Naive thymus-derived CD4-positive, alpha-beta T cell (primary cell): ENCODE results near the gene EPHB3. TPM values are rescaled to one million over a fixed set of nuclear protein-coding genes. Genes with fewer than 3 reads are reported as not detected.
A peak's percentile ranks its signal among the peaks of the same experiment; 100 is the strongest.

Source experiments
- ATAC-seq: fragments of 150-1000 bp; cut with Tn5 transposase; 2 replicates; pipeline ENCODE4 v1.10.0; 2021; ENCODE audit warnings: mild to moderate bottlenecking, moderate library complexity
- CTCF ChIA-PET: fragments of 350-600 bp; sonication (Branson Sonifier 250); formaldehyde crosslinking; loops from one replicate; lab custom pipeline; 2021; ENCODE audit warnings: antibody characterized with exemption; lab: Charles Lee
- POLR2A ChIA-PET: fragments of 350-600 bp; sonication (Branson Sonifier 250); formaldehyde crosslinking; loops from one replicate; lab custom pipeline; 2021; ENCODE audit warnings: antibody characterized with exemption, inconsistent platforms; lab: Charles Lee
- DNase-seq, 9 donors: peaks; one replicate each; pipeline versions ENCODE4 v3.0.0 to v3.0.0-alpha.2; 2020 to 2022; ENCODE audit warnings: mixed read lengths in 1 of 9
- H3K27ac ChIP-seq: one replicate; pipeline ENCODE4 v1.7.0; 2013; ENCODE audit warnings: mild to moderate bottlenecking, low read depth, low read length, moderate library complexity
- H3K27me3 ChIP-seq, 2 donors: one replicate each; pipeline ENCODE4 v1.7.0; 2013; ENCODE audit warnings: low read length in 2 of 2, mild to moderate bottlenecking in 2 of 2, moderate library complexity in 2 of 2; ENCODE audit not compliant: control insufficient read depth in 2 of 2, insufficient read depth in 2 of 2
- H3K36me3 ChIP-seq, 3 experiments: 1 replicate in 2 of 3; 2 replicates in 1 of 3; pipeline ENCODE4 v1.7.0; 2013; ENCODE audit warnings: low read length in 3 of 3, mild to moderate bottlenecking in 3 of 3, moderate library complexity in 1 of 3; ENCODE audit not compliant: insufficient read depth in 3 of 3, control insufficient read depth in 2 of 3
- H3K4me1 ChIP-seq, 2 donors: one replicate each; pipeline ENCODE4 v1.7.0; 2013; ENCODE audit warnings: low read length in 2 of 2, mild to moderate bottlenecking in 2 of 2, moderate library complexity in 1 of 2; ENCODE audit not compliant: control insufficient read depth in 2 of 2, insufficient read depth in 2 of 2
- H3K4me3 ChIP-seq: 2 replicates; pipeline ENCODE4 v1.7.0; 2013; ENCODE audit warnings: mild to moderate bottlenecking, low read length
- H3K9me3 ChIP-seq, 3 experiments: 1 replicate in 2 of 3; 2 replicates in 1 of 3; pipeline ENCODE4 v1.7.0; 2013; ENCODE audit warnings: low read length in 3 of 3; ENCODE audit not compliant: control insufficient read depth in 2 of 3
- H3K27ac Mint-ChIP-seq, 9 donors: one replicate each; pipeline ENCODE4 v1.8.0; 2020 to 2022; ENCODE audit warnings: mixed read lengths in 9 of 9, mild to moderate bottlenecking in 8 of 9, moderate library complexity in 5 of 9, inconsistent platforms in 2 of 9
- H3K27me3 Mint-ChIP-seq, 5 donors: one replicate each; pipeline ENCODE4 v1.8.0; 2021 to 2022; ENCODE audit warnings: mixed read lengths in 5 of 5, mild to moderate bottlenecking in 1 of 5
- H3K36me3 Mint-ChIP-seq, 5 donors: one replicate each; pipeline ENCODE4 v1.8.0; 2020 to 2022; ENCODE audit warnings: mixed read lengths in 5 of 5, mild to moderate bottlenecking in 3 of 5, inconsistent platforms in 1 of 5
- H3K4me1 Mint-ChIP-seq, 7 donors: one replicate each; pipeline ENCODE4 v1.8.0; 2020 to 2022; ENCODE audit warnings: mixed read lengths in 7 of 7, mild to moderate bottlenecking in 3 of 7, inconsistent platforms in 1 of 7
- H3K4me3 Mint-ChIP-seq, 10 donors: one replicate each; pipeline ENCODE4 v1.8.0; 2020 to 2022; ENCODE audit warnings: mild to moderate bottlenecking in 10 of 10, mixed read lengths in 10 of 10, moderate library complexity in 6 of 10, inconsistent platforms in 2 of 10
- H3K9me3 Mint-ChIP-seq, 11 donors: one replicate each; pipeline ENCODE4 v1.8.0; 2020 to 2022; ENCODE audit warnings: mixed read lengths in 11 of 11, mild to moderate bottlenecking in 4 of 11, inconsistent platforms in 1 of 11, moderate library complexity in 1 of 11
- intact Hi-C, 2 donors: fragments of 100-400 bp; cut with micrococcal nuclease; formaldehyde crosslinking; loops; one replicate each; pipeline ENCODE4 v1.15.1; 2023
- polyA plus RNA-seq, 2 donors: library from polyadenylated mRNA; unstranded; fragments of 300-500 nt; fragmentation: Illumina TruSeq; gene quantifications; one replicate each; pipeline ENCODE4 v1.2.3, GENCODE V29; 2021
- total RNA-seq, 6 experiments: library from RNA in 5 of 6; stranded (reverse) in 5 of 6; gene quantifications; 1 replicate in 5 of 6; 2 replicates in 1 of 6; pipeline ENCODE4 v1.2.3 and lab custom pipeline; 2021 to 2026

EPHB3 gene
- total and polyA plus RNA-seq, 7 experiments from 2014 or later = 0.04 to 0.49 (median 0.32) TPM

DNA sequence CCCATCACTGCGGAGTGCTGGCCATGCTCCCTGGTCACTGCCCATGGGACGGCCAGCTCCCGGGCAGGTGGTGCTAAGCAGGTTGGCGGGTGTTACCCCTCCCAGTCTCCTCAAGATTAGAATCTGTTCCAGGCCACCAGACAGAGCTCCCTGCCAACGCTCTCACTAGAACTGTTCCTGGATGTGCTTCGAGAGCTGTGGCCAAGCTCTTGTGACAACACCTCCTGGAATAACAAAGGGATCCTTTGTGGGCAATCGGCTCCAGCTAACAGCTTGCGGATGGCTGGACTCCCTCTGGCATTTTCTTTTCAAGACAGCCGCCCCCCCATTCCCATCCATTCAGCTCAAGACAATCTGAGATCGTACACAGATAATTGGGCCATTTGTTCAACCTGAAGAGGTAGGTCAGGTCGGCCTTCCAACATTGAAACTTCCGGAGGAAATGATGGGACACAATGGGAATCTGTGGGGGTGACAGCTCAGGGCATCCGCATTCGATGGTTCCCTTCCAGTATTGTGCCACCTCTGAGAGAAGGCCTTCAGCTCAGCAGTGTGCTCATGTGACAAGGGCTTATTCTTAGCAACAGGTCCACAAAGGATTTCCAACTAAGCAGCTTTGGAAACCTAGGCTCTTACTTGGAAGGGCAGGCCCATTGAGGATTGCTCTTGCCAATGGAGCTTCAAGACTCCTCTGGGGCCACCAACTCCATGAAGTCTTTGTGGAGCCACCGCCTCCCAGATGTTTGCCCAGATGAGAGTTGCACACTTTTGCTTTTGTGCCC, 11.6 kb upstream of the EPHB3 start:
- intact Hi-C loops = no loop called here
- H3K27ac Mint-ChIP-seq = peak overlapping the region in 2 of 9 donors; percentile 58 to 65
- H3K27ac ChIP-seq = no peak overlapping the region
- H3K27me3 ChIP-seq = no peaks in the 10 kb centered on the region
- DNase-seq (no peak), ATAC-seq (no peak)
- H3K36me3 Mint-ChIP-seq = no peaks in the 10 kb centered on the region
- ChIA-PET POLR2A (no interaction called here), CTCF (interaction anchor here (0.6 to 5.1 kb wide), 5 partner anchors 7 to 198 kb away, joined by 3 to 32 read pairs (median 4); no protein-coding TSS in a partner anchor)
- H3K36me3 ChIP-seq = no peaks in the 10 kb centered on the region
- H3K4me3 ChIP-seq = no peak overlapping the region
- H3K9me3 ChIP-seq = no peaks in the 10 kb centered on the region
- H3K4me1 Mint-ChIP-seq = peaks cover 0 to 66% (median 38%) of the 10 kb centered on the region in 7 donors
- peaks cover 0 to 26% of the 10 kb centered on the region in 2 donors for H3K4me1 ChIP-seq
- H3K4me3 Mint-ChIP-seq = no peak overlapping the region
- H3K27me3 Mint-ChIP-seq = peaks cover 0 to 15% (median 12%) of the 10 kb centered on the region in 5 donors
- no peaks in the 10 kb centered on the region for H3K9me3 Mint-ChIP-seq

DNA sequence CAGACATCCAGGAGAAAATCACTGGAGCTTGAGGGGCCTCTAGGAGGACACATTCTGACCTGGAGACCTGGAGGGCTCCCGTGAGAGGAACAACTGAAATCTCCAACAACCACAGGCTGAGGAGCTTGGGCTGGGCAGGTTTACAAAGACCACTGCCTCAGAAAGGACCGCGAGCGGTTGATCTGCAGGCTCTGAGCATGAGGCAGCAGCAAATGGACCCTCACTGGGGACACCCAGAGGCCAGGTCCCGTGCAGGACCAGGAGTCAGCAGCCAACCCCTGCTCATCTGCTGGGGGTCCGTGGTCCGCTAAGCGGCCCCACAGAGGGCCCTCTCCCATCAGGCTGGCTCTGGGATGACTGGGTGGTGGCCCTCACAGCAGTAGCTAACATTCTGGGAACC, 10.5 kb upstream of the EPHB3 start:
- H3K27me3 ChIP-seq = no peaks in the 10 kb centered on the region
- Mint-ChIP-seq H3K36me3 (no peaks in the 10 kb centered on the region), H3K27ac (peak overlapping the region in 1 of 9 donors; percentile 58), H3K4me3 (no peak overlapping the region), H3K4me1 (peaks cover 2 to 65% (median 38%) of the 10 kb centered on the region in 7 donors), H3K9me3 (no peaks in the 10 kb centered on the region), H3K27me3 (peaks cover 0 to 18% (median 14%) of the 10 kb centered on the region in 5 donors)
- H3K4me1 ChIP-seq = peaks cover 0 to 37% of the 10 kb centered on the region in 2 donors
- ATAC-seq (no peak), DNase-seq (no peak)
- intact Hi-C loops = no loop called here
- no peaks in the 10 kb centered on the region for H3K36me3 ChIP-seq
- ChIA-PET CTCF (interaction anchor here (1.0 to 5.1 kb wide), 4 partner anchors 9 to 227 kb away, joined by 3 to 32 read pairs (median 4); no protein-coding TSS in a partner anchor), POLR2A (interaction anchor here (1.5 kb wide), 1 partner anchor 10 kb away, joined by 4 read pairs; the partner anchor contains the start of gene EPHB3)
- H3K9me3 ChIP-seq = no peaks in the 10 kb centered on the region
- no peak overlapping the region for H3K4me3 ChIP-seq
- H3K27ac ChIP-seq = no peak overlapping the region

DNA sequence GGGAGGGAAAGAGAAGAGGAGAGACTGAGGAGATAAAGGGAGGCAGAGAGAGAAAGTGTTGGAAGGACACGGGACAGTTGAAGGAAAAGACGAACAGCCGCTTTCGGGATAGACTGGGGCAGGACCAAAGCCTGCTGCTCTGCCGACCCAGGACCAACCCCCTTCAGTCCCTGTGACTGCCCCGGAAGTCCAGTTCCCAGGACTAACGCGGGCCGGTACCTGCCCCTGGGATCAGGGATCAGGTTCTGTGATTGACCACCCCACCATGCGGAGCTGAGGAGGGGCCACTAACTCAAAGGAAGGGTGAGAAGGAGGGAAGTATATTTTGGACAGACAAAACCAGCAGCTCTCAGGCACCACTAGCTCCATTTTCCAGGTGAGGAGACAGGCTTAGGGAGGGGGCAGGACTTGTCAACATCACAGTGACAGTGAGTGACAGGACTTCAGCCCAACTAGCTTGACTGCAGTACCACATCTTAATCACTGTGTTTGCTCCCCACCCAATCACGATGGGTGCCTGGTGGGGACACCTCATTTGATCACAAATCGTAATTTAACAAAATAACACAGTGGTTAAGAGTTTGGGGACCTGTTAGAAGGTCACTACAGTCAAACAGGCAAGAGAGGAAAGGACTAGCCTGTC, 9.8 kb upstream of the EPHB3 start:
- no peak for ATAC-seq
- Mint-ChIP-seq H3K36me3 (no peaks in the 10 kb centered on the region), H3K4me1 (peaks cover 9 to 67% (median 40%) of the 10 kb centered on the region in 7 donors), H3K4me3 (no peak overlapping the region), H3K9me3 (no peaks in the 10 kb centered on the region), H3K27me3 (peaks cover 0 to 24% (median 14%) of the 10 kb centered on the region in 5 donors), H3K27ac (peak overlapping the region in 4 of 9 donors; percentile 46 to 76 (median 62))
- H3K27ac ChIP-seq = no peak overlapping the region
- no peaks in the 10 kb centered on the region for H3K36me3 ChIP-seq
- H3K4me1 ChIP-seq = peaks cover 0 to 38% of the 10 kb centered on the region in 2 donors
- no peaks in the 10 kb centered on the region for H3K9me3 ChIP-seq
- intact Hi-C loops = no loop called here
- no peak overlapping the region for H3K4me3 ChIP-seq
- H3K27me3 ChIP-seq = no peaks in the 10 kb centered on the region
- ChIA-PET CTCF (interaction anchor here (1.0 to 5.1 kb wide), 4 partner anchors 9 to 226 kb away, joined by 3 to 32 read pairs (median 4); no protein-coding TSS in a partner anchor), POLR2A (interaction anchor here (1.5 kb wide), 1 partner anchor 9 kb away, joined by 4 read pairs; the partner anchor contains the start of gene EPHB3)
- no peak for DNase-seq

DNA sequence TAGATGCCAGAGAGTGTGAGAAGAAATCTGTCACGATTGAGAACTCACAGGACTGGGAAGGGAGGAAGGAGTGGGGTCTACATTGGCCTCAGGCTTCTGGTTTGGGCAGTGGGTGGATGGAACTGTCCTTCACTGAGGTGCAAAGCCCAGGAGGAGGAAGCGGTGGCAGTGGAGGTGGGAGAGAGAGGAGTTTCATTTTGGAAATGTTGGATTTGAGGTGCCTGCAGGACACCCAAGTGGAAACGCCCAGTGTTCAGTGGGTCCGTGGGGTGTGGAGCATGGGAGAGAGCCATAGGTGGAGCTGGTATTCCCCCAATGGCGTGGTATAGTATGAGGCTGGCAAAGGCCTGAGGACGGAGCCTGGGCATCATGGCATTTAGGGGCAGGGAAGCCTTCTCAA, 9.3 kb upstream of the EPHB3 start:
- H3K36me3 Mint-ChIP-seq = no peaks in the 10 kb centered on the region
- peaks cover 13 to 69% (median 45%) of the 10 kb centered on the region in 7 donors for H3K4me1 Mint-ChIP-seq
- H3K4me1 ChIP-seq = peaks cover 0 to 44% of the 10 kb centered on the region in 2 donors
- no peaks in the 10 kb centered on the region for H3K27me3 ChIP-seq
- no peaks in the 10 kb centered on the region for H3K36me3 ChIP-seq
- H3K27ac Mint-ChIP-seq = peak overlapping the region in 4 of 9 donors; percentile 3 to 90 (median 61)
- H3K4me3 Mint-ChIP-seq = peak overlapping the region in 1 of 10 donors; percentile 11
- ATAC-seq = no peak
- ChIA-PET CTCF (interaction anchor here (1.8 to 5.1 kb wide), 2 partner anchors 10 to 225 kb away, joined by 4 to 32 read pairs; no protein-coding TSS in a partner anchor), POLR2A (interaction anchor here (0.8 kb wide), 1 partner anchor 27 kb away, joined by 4 read pairs; no protein-coding TSS in a partner anchor)
- H3K27me3 Mint-ChIP-seq = peaks cover 0 to 29% (median 14%) of the 10 kb centered on the region in 5 donors
- H3K9me3 ChIP-seq = no peaks in the 10 kb centered on the region
- H3K9me3 Mint-ChIP-seq = no peaks in the 10 kb centered on the region
- intact Hi-C loops = no loop called here
- no peak overlapping the region for H3K27ac ChIP-seq
- DNase-seq = no peak
- H3K4me3 ChIP-seq = no peak overlapping the region

DNA sequence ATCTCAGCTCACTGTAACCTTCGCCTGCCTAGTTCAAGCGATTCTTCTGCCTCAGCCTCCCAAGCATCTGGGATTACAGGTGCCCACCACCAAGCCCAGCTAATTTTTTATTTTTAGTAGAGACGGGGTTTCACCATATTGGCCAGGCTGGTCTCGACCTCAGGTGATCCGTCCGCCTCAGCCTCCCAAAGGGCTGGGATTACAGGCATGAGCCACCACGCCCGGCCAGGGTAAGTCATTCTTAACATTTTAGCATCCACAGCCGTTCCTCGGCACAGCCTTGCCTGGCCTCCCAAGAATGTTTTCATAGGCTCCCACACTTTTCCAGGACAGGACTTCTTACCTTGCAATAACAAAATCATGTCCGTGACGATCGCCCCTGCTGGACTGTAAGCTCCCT, 8.7 kb upstream of the EPHB3 start:
- DNase-seq (no peak), ATAC-seq (no peak)
- Histone ChIP-seq H3K36me3 (no peaks in the 10 kb centered on the region), H3K27ac (no peak overlapping the region), H3K9me3 (no peaks in the 10 kb centered on the region), H3K4me3 (no peak overlapping the region), H3K27me3 (no peaks in the 10 kb centered on the region), H3K4me1 (peaks cover 0 to 49% of the 10 kb centered on the region in 2 donors)
- CTCF ChIA-PET = interaction anchor here (5.1 kb wide), 1 partner anchor 10 kb away, joined by 32 read pairs; no protein-coding TSS in a partner anchor
- Mint-ChIP-seq H3K27ac (peak overlapping the region in 5 of 9 donors; percentile 20 to 97 (median 75)), H3K9me3 (no peaks in the 10 kb centered on the region), H3K4me1 (peaks cover 13 to 74% (median 51%) of the 10 kb centered on the region in 7 donors), H3K27me3 (peaks cover 0 to 34% (median 15%) of the 10 kb centered on the region in 5 donors), H3K36me3 (no peaks in the 10 kb centered on the region), H3K4me3 (peak overlapping the region in 1 of 10 donors; percentile 44)
- intact Hi-C loops = no loop called here
- POLR2A ChIA-PET = interaction anchor here (0.8 kb wide), 1 partner anchor 27 kb away, joined by 4 read pairs; no protein-coding TSS in a partner anchor

DNA sequence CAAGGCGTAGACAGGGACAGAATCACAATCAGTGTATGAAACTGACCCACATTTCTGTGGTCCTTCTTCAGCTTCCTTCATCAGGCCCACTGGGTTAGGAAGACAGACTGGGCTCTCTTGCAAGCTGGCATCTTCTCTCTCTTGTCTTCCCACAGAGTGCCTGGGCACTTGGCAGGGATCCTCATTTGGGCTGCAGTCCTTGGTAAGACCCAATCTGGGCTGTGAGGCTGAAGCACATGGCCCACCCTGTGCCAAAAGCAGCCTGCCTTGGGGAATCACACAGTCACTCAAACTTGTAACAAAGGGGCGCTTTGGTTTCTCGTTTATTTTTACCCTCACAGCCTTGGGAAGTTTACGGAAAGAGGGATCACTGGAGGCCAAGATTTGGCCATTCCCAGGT, 8.2 kb upstream of the EPHB3 start:
- Mint-ChIP-seq H3K4me3 (peak overlapping the region in 3 of 10 donors; percentile 29 to 45 (median 44)), H3K9me3 (no peaks in the 10 kb centered on the region), H3K27ac (peak overlapping the region in 6 of 9 donors; percentile 27 to 97 (median 73)), H3K27me3 (peaks cover 0 to 39% (median 19%) of the 10 kb centered on the region in 5 donors), H3K4me1 (peaks cover 13 to 77% (median 56%) of the 10 kb centered on the region in 7 donors), H3K36me3 (no peaks in the 10 kb centered on the region)
- H3K27me3 ChIP-seq = no peaks in the 10 kb centered on the region
- DNase-seq (no peak), ATAC-seq (no peak)
- ChIA-PET CTCF (interaction anchor here (0.6 to 5.1 kb wide), 2 partner anchors 11 to 213 kb away, joined by 5 to 32 read pairs; no protein-coding TSS in a partner anchor), POLR2A (interaction anchor here (1.1 to 1.3 kb wide), 3 partner anchors 9 to 192 kb away, joined by 3 to 4 read pairs (median 4); no protein-coding TSS in a partner anchor)
- intact Hi-C loops = no loop called here
- H3K27ac ChIP-seq = no peak overlapping the region
- peaks cover 0 to 54% of the 10 kb centered on the region in 2 donors for H3K4me1 ChIP-seq
- H3K36me3 ChIP-seq = no peaks in the 10 kb centered on the region
- no peak overlapping the region for H3K4me3 ChIP-seq
- H3K9me3 ChIP-seq = no peaks in the 10 kb centered on the region
